ENCODE measurements around the gene NEBL. TPM values are rescaled to one million over a fixed set of nuclear protein-coding genes. Genes with fewer than 3 reads are reported as not detected.
A peak's percentile ranks its signal among the peaks of the same experiment; 100 is the strongest.

The NEBL gene
- total and polyA plus RNA-seq, 2 donors from 2014 or later = 13.8 to 21.2 TPM

DNA sequence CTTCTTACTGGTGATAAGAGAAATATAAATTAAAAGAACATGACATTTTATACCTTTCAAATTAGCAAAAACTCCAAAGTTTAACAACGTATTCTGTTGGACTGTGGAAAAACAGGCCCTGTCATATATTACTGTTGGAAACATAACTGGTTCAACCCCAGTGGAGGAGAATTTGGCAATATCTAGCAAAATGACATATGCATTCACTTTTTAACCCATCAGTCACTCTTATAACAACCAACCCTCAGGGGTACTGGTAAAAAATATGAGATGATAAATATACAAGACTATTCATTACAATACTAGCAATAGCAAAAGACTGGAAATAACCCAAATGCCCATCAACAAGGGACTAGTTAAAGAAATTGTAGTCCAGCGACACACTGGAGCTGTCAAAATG lies 22.9 kb upstream of the NEBL start:
- intact Hi-C loops (cut with DNase I) = no loop called here
- Histone ChIP-seq H3K4me1 (ENCODE audit: control insufficient read depth in 2 of 3, insufficient read depth in 2 of 3, low read depth in 1 of 3, low read length in 3 of 3) (no peaks in the 10 kb centered on the region), H3K27me3 (ENCODE audit: control insufficient read depth, insufficient read depth, low read length) (no peaks in the 10 kb centered on the region), H3K9ac (ENCODE audit: low read length in 3 of 3) (no peak overlapping the region), H3K36me3 (ENCODE audit: control insufficient read depth in 2 of 3, insufficient read depth in 3 of 3, low read length in 3 of 3) (no peaks in the 10 kb centered on the region), H3K27ac (ENCODE audit: low read depth in 2 of 2, low read length in 2 of 2) (no peak overlapping the region), H3K4me3 (ENCODE audit: low read length in 3 of 3) (no peak overlapping the region), H3K9me3 (ENCODE audit: control insufficient read depth in 2 of 3, insufficient read depth in 1 of 3, low read length in 3 of 3) (no peaks in the 10 kb centered on the region)
- no peak for DNase-seq
- TF ChIP-seq, protein P1, sequence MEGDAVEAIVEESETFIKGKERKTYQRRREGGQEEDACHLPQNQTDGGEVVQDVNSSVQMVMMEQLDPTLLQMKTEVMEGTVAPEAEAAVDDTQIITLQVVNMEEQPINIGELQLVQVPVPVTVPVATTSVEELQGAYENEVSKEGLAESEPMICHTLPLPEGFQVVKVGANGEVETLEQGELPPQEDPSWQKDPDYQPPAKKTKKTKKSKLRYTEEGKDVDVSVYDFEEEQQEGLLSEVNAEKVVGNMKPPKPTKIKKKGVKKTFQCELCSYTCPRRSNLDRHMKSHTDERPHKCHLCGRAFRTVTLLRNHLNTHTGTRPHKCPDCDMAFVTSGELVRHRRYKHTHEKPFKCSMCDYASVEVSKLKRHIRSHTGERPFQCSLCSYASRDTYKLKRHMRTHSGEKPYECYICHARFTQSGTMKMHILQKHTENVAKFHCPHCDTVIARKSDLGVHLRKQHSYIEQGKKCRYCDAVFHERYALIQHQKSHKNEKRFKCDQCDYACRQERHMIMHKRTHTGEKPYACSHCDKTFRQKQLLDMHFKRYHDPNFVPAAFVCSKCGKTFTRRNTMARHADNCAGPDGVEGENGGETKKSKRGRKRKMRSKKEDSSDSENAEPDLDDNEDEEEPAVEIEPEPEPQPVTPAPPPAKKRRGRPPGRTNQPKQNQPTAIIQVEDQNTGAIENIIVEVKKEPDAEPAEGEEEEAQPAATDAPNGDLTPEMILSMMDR (IDR thresholded peaks at IDR 0.05; ENCODE audit: borderline replicate concordance, extremely low read depth, insufficient read depth) = no peak
- FAIRE-seq = no peak

GRCh38 chr10:20919481-20919880 lies 22.4 kb upstream of the NEBL start:
- H3K4me3 ChIP-seq (ENCODE audit: low read length in 3 of 3) = no peak overlapping the region
- no peak for FAIRE-seq

GRCh38 chr10:20916976-20917375 lies 19.9 kb upstream of the NEBL start:
- Histone ChIP-seq H3K9me3 (ENCODE audit: control insufficient read depth in 2 of 3, insufficient read depth in 1 of 3, low read length in 3 of 3) (no peaks in the 10 kb centered on the region), H3K27me3 (ENCODE audit: control insufficient read depth, insufficient read depth, low read length) (no peaks in the 10 kb centered on the region), H3K36me3 (ENCODE audit: control insufficient read depth in 2 of 3, insufficient read depth in 3 of 3, low read length in 3 of 3) (no peaks in the 10 kb centered on the region), H3K9ac (ENCODE audit: low read length in 3 of 3) (no peak overlapping the region), H3K4me1 (ENCODE audit: control insufficient read depth in 2 of 3, insufficient read depth in 2 of 3, low read depth in 1 of 3, low read length in 3 of 3) (no peaks in the 10 kb centered on the region), H3K27ac (ENCODE audit: low read depth in 2 of 2, low read length in 2 of 2) (no peak overlapping the region), H3K4me3 (ENCODE audit: low read length in 3 of 3) (peak overlapping the region in 1 of 3 donors; percentile 2)
- intact Hi-C loops (cut with DNase I) = no loop called here
- DNase-seq (no peak), FAIRE-seq (no peak)
- TF ChIP-seq, protein P1 (IDR thresholded peaks at IDR 0.05; ENCODE audit: borderline replicate concordance, extremely low read depth, insufficient read depth) = no peak

More at GRCh38 chr10:20919481-20919880, 22.4 kb upstream of the NEBL start:
- no peaks in the 10 kb centered on the region for H3K27me3 ChIP-seq (ENCODE audit: control insufficient read depth, insufficient read depth, low read length)
- DNase-seq = no peak
- H3K27ac ChIP-seq (ENCODE audit: low read depth in 2 of 2, low read length in 2 of 2) = no peak overlapping the region
- no peaks in the 10 kb centered on the region for H3K9me3 ChIP-seq (ENCODE audit: control insufficient read depth in 2 of 3, insufficient read depth in 1 of 3, low read length in 3 of 3)
- no peaks in the 10 kb centered on the region for H3K4me1 ChIP-seq (ENCODE audit: control insufficient read depth in 2 of 3, insufficient read depth in 2 of 3, low read depth in 1 of 3, low read length in 3 of 3)
- H3K9ac ChIP-seq (ENCODE audit: low read length in 3 of 3) = no peak overlapping the region
- intact Hi-C loops (cut with DNase I) = no loop called here
- TF ChIP-seq, protein P1 (IDR thresholded peaks at IDR 0.05; ENCODE audit: borderline replicate concordance, extremely low read depth, insufficient read depth) = no peak
- no peaks in the 10 kb centered on the region for H3K36me3 ChIP-seq (ENCODE audit: control insufficient read depth in 2 of 3, insufficient read depth in 3 of 3, low read length in 3 of 3)

- Histone ChIP-seq H3K9me3 (ENCODE audit: control insufficient read depth in 2 of 3, insufficient read depth in 1 of 3, low read length in 3 of 3) (no peaks in the 10 kb centered on the region), H3K4me1 (ENCODE audit: control insufficient read depth in 2 of 3, insufficient read depth in 2 of 3, low read depth in 1 of 3, low read length in 3 of 3) (no peaks in the 10 kb centered on the region), H3K9ac (ENCODE audit: low read length in 3 of 3) (no peak overlapping the region), H3K4me3 (ENCODE audit: low read length in 3 of 3) (no peak overlapping the region), H3K27me3 (ENCODE audit: control insufficient read depth, insufficient read depth, low read length) (no peaks in the 10 kb centered on the region), H3K36me3 (ENCODE audit: control insufficient read depth in 2 of 3, insufficient read depth in 3 of 3, low read length in 3 of 3) (no peaks in the 10 kb centered on the region), H3K27ac (ENCODE audit: low read depth in 2 of 2, low read length in 2 of 2) (no peak overlapping the region)
- TF ChIP-seq, protein P1 (IDR thresholded peaks at IDR 0.05; ENCODE audit: borderline replicate concordance, extremely low read depth, insufficient read depth) = no peak
- intact Hi-C loops (cut with DNase I) = no loop called here
- no peak for DNase-seq
- no peak for FAIRE-seq
Measured at GRCh38 chr10:20912969-20913368, 15.9 kb upstream of the NEBL start.
